Measurements from ENCODE around the gene NCKAP5. TPM values are rescaled to one million over a fixed set of nuclear protein-coding genes. Genes with fewer than 3 reads are reported as not detected.

NCKAP5 gene
- total and polyA plus RNA-seq, 9 donors: 0.80 to 2.7 (median 2.2) TPM

DNA sequence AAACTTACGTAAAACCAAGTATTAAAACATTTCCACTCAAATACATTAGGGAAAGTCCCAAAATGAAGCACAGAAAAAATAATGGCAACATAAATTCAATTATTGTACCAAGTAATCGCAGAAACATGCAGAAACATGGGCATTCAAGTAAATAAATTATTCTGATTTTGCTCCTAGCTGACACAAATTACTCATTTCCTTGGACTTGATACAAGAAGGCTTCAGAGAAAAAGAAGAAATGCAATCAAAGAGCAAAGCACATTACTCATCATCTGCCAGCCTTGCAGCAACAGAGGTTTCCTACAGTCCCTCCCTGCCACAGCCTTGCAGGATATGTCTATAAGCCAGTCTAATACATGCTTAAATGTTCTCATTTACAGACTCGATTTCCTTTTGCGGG, 458.5 kb downstream of the NCKAP5 start:
- H3K27ac ChIP-seq: no peak overlapping the region
- TF ChIP-seq, protein P1, sequence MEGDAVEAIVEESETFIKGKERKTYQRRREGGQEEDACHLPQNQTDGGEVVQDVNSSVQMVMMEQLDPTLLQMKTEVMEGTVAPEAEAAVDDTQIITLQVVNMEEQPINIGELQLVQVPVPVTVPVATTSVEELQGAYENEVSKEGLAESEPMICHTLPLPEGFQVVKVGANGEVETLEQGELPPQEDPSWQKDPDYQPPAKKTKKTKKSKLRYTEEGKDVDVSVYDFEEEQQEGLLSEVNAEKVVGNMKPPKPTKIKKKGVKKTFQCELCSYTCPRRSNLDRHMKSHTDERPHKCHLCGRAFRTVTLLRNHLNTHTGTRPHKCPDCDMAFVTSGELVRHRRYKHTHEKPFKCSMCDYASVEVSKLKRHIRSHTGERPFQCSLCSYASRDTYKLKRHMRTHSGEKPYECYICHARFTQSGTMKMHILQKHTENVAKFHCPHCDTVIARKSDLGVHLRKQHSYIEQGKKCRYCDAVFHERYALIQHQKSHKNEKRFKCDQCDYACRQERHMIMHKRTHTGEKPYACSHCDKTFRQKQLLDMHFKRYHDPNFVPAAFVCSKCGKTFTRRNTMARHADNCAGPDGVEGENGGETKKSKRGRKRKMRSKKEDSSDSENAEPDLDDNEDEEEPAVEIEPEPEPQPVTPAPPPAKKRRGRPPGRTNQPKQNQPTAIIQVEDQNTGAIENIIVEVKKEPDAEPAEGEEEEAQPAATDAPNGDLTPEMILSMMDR (IDR thresholded peaks at IDR 0.05): no peak
- no peak for TF ChIP-seq EP300 (IDR thresholded peaks at IDR 0.05)
- no peak for TF ChIP-seq POLR2A (IDR thresholded peaks at IDR 0.05)
- H3K4me3 ChIP-seq: no peak overlapping the region
- no peaks in the 10 kb centered on the region for H3K9me3 ChIP-seq
- DNase-seq: no peak
- no peaks in the 10 kb centered on the region for H3K27me3 ChIP-seq
- intact Hi-C loops (cut with DNase I): loop anchor here in 1 of 4 donors (10.0 kb wide), 1 partner anchor 315 kb away; no protein-coding TSS in a partner anchor
- no peaks in the 10 kb centered on the region for H3K36me3 ChIP-seq
- WGBS, 3 donors: 84 to 88% (median 87%) methylated on average over 4 of the region's 4 CpGs
- H3K4me1 ChIP-seq (ENCODE audit: insufficient read depth): no peaks in the 10 kb centered on the region

DNA sequence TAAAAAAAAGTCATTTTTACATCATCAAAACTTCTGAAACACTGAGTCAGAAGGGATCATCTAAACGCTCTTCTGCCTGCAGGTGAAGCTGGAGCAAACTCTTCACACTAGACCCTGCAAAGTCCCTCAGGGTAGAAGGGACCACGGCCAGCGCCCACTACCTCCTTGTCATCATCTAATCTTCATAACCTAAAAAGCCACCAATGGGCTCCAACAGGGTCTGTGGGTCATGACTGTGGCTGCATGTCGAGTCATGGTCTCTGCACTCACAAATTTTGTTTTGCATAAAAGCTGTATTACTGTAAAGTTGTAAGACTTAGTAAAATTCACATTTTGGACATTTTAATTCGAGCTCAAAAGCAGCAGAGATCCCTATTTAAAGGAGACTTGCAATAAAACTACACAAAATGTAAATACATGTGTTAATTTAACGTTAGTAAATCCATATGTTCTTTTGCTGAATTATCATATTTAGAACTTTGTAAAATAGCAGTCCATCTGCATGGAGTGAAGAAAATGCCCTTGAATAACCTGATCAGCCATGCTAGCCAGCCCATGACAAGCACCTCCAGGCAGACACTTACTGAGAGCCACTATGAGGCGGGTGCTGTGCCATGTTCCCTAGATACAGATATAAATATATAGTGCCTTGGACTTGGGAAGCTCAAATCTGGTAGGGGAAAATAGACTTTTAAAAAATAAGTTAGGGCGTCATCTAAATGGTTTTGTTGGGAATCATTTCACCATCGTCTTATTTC, 461.0 kb downstream of the NCKAP5 start:
- 88 to 90% (median 89%) methylated on average over 9 of the region's 9 CpGs for WGBS, 3 donors
- DNase-seq: no peak
- intact Hi-C loops (cut with DNase I): loop anchor here in 1 of 4 donors (10.0 kb wide), 1 partner anchor 318 kb away; no protein-coding TSS in a partner anchor

DNA sequence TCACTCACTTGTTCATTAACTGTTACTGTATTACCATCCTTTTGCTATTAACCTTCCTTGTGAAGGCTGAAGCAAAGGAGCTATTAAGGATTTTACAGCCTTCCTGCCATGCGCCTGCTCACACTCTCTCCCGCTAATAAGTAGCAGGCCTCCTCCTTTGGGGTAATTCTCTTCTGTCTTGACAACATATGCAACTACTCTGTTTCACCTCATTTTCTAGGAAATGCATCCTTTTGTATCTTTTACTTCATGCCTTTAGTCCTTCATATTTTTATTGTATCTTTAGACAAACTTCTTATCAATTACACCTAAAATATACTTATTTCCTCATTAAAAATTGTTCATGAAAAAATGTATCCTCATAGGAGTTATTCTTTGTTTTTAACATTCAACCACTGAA, 463.4 kb downstream of the NCKAP5 start:
- no peak for DNase-seq
- no peak overlapping the region for H3K27ac ChIP-seq
- no peaks in the 10 kb centered on the region for H3K27me3 ChIP-seq
- intact Hi-C loops (cut with DNase I): loop anchor here in 1 of 4 donors (10.0 kb wide), 1 partner anchor 320 kb away; no protein-coding TSS in a partner anchor
- no peaks in the 10 kb centered on the region for H3K9me3 ChIP-seq
- no peaks in the 10 kb centered on the region for H3K4me1 ChIP-seq (ENCODE audit: insufficient read depth)
- 90 to 97% (median 95%) methylated on average over 2 of the region's 2 CpGs for WGBS, 3 donors
- no peaks in the 10 kb centered on the region for H3K36me3 ChIP-seq
- H3K4me3 ChIP-seq: no peak overlapping the region
- TF ChIP-seq POLR2A (IDR thresholded peaks at IDR 0.05) (no peak), EP300 (IDR thresholded peaks at IDR 0.05) (no peak)
- TF ChIP-seq, protein P1 (IDR thresholded peaks at IDR 0.05): no peak

More for the DNA sequence above, 461.0 kb downstream of the NCKAP5 start:
- Histone ChIP-seq H3K36me3 (no peaks in the 10 kb centered on the region), H3K27ac (no peak overlapping the region), H3K27me3 (no peaks in the 10 kb centered on the region), H3K4me3 (no peak overlapping the region), H3K4me1 (ENCODE audit: insufficient read depth) (no peaks in the 10 kb centered on the region), H3K9me3 (no peaks in the 10 kb centered on the region)
- TF ChIP-seq, protein P1 (IDR thresholded peaks at IDR 0.05): no peak
- TF ChIP-seq POLR2A (IDR thresholded peaks at IDR 0.05): no peak
- no peak for TF ChIP-seq EP300 (IDR thresholded peaks at IDR 0.05)

DNA sequence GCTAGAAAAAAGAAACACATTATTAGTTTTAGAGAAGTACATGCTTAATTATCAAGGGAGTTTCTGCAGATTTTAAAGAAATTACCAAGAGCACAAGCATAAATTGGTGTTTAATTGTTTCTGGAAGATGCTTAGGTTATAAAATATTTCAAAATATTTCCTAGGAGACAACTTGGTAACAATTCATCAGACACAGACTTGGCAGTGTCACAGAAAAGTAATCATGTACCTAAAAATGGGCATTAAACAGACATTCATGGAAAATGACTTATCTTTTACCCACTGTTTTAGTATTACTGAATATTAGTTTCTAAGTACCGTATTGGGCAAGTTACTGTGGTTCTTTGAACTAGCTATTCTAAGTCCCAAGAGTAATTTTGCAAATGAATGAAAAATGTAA, 469.5 kb downstream of the NCKAP5 start:
- no peaks in the 10 kb centered on the region for H3K36me3 ChIP-seq
- H3K4me1 ChIP-seq (ENCODE audit: insufficient read depth): no peaks in the 10 kb centered on the region
- H3K4me3 ChIP-seq: no peak overlapping the region
- DNase-seq: no peak
- no peaks in the 10 kb centered on the region for H3K9me3 ChIP-seq
- 35 to 41% (median 40%) methylated on average over 1 of the region's 1 CpG for WGBS, 3 donors
- H3K27me3 ChIP-seq: no peaks in the 10 kb centered on the region
- no peak overlapping the region for H3K27ac ChIP-seq
- intact Hi-C loops (cut with DNase I): no loop called here
- TF ChIP-seq, protein P1 (IDR thresholded peaks at IDR 0.05): no peak
- no peak for TF ChIP-seq EP300 (IDR thresholded peaks at IDR 0.05)
- no peak for TF ChIP-seq POLR2A (IDR thresholded peaks at IDR 0.05)

Data from ovary (tissue), 9 donors.